GM18526 (cell line): ENCODE results near the gene NAA60.

Experiments used
- POLR2A ChIP-seq: IDR thresholded peaks from 3 replicates; pipeline ENCODE4 v1.6.1; 2011; ENCODE audit not compliant: insufficient read length; ENCODE audit errors: extremely low read depth

The NAA60 gene

GRCh38 chr16:3513892-3514583, 70.6 kb downstream of the NAA60 start:
- no peak for TF ChIP-seq POLR2A

GRCh38 chr16:3514621-3515020, 71.1 kb downstream of the NAA60 start:
- TF ChIP-seq POLR2A, result no peak

GRCh38 chr16:3515897-3516296, 72.4 kb downstream of the NAA60 start:
- no peak for TF ChIP-seq POLR2A

- no peak for TF ChIP-seq POLR2A
These were observed 75.0 kb downstream of the NAA60 start for GRCh38 chr16:3518292-3518985.

GRCh38 chr16:3518986-3519348, 75.5 kb downstream of the NAA60 start:
- no peak for TF ChIP-seq POLR2A

- no peak for TF ChIP-seq POLR2A
These were observed 76.1 kb downstream of the NAA60 start for GRCh38 chr16:3519581-3519980.

- TF ChIP-seq POLR2A, result no peak
These were observed 76.9 kb downstream of the NAA60 start for GRCh38 chr16:3520413-3520812.

- TF ChIP-seq POLR2A, result no peak
These were observed 77.4 kb downstream of the NAA60 start for GRCh38 chr16:3520841-3521240.

GRCh38 chr16:3523281-3523680, 79.8 kb downstream of the NAA60 start:
- no peak for TF ChIP-seq POLR2A

- TF ChIP-seq POLR2A, result no peak
These were observed 82.5 kb downstream of the NAA60 start for GRCh38 chr16:3525951-3526350.

- no peak for TF ChIP-seq POLR2A
These were observed 84.9 kb downstream of the NAA60 start for GRCh38 chr16:3528406-3528805.

GRCh38 chr16:3529175-3529574, 85.7 kb downstream of the NAA60 start:
- no peak for TF ChIP-seq POLR2A

- no peak for TF ChIP-seq POLR2A
These were observed 87.0 kb downstream of the NAA60 start for GRCh38 chr16:3530371-3530914.

- no peak for TF ChIP-seq POLR2A
These were observed 89.3 kb downstream of the NAA60 start for GRCh38 chr16:3532741-3533140.

- TF ChIP-seq POLR2A, result no peak
These were observed 90.6 kb downstream of the NAA60 start for GRCh38 chr16:3534126-3534525.

GRCh38 chr16:3536271-3536731, 92.8 kb downstream of the NAA60 start:
- no peak for TF ChIP-seq POLR2A
